KMS-11 (cell line): ENCODE results near the gene PCCA.

ENCODE experiments used
- H2AFZ ChIP-seq: fragments of 200-600 bp; sonication (generic); 2 replicates; pipeline ENCODE4 v1.6.1; 2016; ENCODE audit warnings: antibody characterized with exemption, mixed run types, low read depth
- H3K27ac ChIP-seq: fragments of 200-600 bp; sonication (generic); 2 replicates; pipeline ENCODE4 v1.6.1; 2016; ENCODE audit warnings: mild to moderate bottlenecking, mixed run types
- H3K27me3 ChIP-seq: fragments of 200-600 bp; sonication (generic); 2 replicates; pipeline ENCODE4 v1.6.1; 2017; ENCODE audit warnings: mild to moderate bottlenecking, low read depth, mixed run types, moderate library complexity; ENCODE audit not compliant: insufficient read depth
- H3K36me3 ChIP-seq: fragments of 200-600 bp; sonication (generic); 2 replicates; pipeline ENCODE4 v1.6.1; 2017; ENCODE audit warnings: mild to moderate bottlenecking, mixed run types; ENCODE audit not compliant: insufficient read depth
- H3K4me1 ChIP-seq: fragments of 200-600 bp; sonication (generic); 2 replicates; pipeline ENCODE4 v1.6.1; 2016; ENCODE audit warnings: mild to moderate bottlenecking, low read depth, mixed run types; ENCODE audit not compliant: poor library complexity, severe bottlenecking
- H3K4me2 ChIP-seq: fragments of 200-600 bp; sonication (generic); 2 replicates; pipeline ENCODE4 v1.7.0; 2016; ENCODE audit warnings: mild to moderate bottlenecking, mixed run types
- H3K4me3 ChIP-seq: fragments of 200-600 bp; sonication (generic); IDR thresholded peaks from 2 replicates; pipeline ENCODE4 v1.6.1; 2017; ENCODE audit warnings: low read depth, low read length, mixed read lengths; ENCODE audit not compliant: insufficient read depth
- H3K79me2 ChIP-seq: fragments of 200-600 bp; sonication (generic); 2 replicates; pipeline ENCODE4 v1.6.1; 2016; ENCODE audit warnings: low read depth, mixed run types; ENCODE audit not compliant: insufficient read depth
- H3K9ac ChIP-seq: fragments of 200-600 bp; sonication (generic); 2 replicates; pipeline ENCODE4 v1.6.1; 2016; ENCODE audit warnings: mild to moderate bottlenecking, mixed run types
- H4K20me1 ChIP-seq: fragments of 200-600 bp; sonication (generic); 2 replicates; pipeline ENCODE4 v1.6.1; 2016; ENCODE audit warnings: mild to moderate bottlenecking, mixed run types; ENCODE audit not compliant: insufficient read depth
- TF ChIP-seq, protein P1 (sequence below): fragments of 200-600 bp; sonication (generic); conservative IDR thresholded peaks from 2 replicates; pipeline ENCODE4 v1.6.1; 2017; ENCODE audit warnings: low read depth, mild to moderate bottlenecking, antibody characterized with exemption, low read length, moderate library complexity, mixed read lengths

The PCCA gene

DNA sequence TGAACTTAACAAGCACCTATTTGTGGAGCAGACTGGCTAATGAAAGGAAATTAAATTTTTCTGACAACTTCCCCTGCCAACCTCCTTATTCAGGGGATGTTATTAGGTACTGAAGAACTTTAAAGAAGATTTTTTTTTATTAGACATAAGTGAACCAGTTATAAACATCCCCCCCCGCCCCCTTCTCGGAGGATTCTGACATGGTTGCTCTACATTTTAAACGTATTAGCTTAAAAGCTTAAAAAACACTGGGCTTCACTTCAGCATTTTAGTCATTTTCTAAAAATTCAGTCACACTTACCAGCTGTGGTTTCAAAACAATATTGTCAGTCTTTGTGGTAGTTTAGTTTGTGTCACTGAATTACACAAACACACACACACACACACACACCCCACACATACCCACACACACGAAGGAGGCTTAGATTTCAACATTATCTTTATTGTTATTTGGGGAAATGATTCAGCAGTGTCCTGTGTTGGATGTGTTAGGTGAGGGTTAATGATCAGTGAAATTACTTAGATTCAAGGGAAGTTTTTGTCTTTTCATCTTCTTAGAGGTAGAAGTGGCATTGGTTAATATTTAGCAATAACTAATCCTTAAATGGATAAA is 145.7 kb downstream of the PCCA start:
- H3K4me2 ChIP-seq = no peak overlapping the region
- H3K4me1 ChIP-seq = peaks cover 4% of the 10 kb centered on the region
- no peak overlapping the region for H2AFZ ChIP-seq

DNA sequence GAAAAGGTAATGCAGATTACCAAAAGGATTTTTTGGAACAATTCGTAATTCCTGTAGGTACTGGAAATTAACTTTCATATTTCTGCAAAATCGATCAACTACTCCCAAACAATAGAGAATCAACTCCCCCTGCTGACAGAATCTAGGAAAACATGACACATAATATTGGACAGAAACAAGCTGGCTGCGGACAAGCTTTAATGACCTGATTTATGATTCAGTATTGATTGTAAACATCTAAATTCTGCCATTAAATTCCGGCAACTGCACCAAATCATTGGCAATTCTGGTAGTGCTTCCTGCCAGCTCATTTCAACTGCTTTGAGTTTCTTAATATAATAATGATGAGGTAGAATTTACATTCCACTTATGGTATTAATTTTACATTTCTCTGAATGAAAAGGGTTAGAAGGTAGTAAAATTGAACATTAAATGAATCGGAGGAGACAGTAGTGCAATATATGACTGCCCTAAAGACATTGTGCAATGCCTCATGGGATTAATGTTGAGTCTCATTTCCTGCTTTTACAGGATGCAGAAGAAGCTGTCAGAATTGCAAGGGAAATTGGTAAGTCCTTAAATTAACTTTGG is 146.5 kb downstream of the PCCA start:
- H3K27ac ChIP-seq = no peak overlapping the region
- no peaks in the 10 kb centered on the region for H3K79me2 ChIP-seq
- H3K27me3 ChIP-seq = no peaks in the 10 kb centered on the region
- H3K36me3 ChIP-seq = no peaks in the 10 kb centered on the region
- H3K9ac ChIP-seq = no peak overlapping the region
- H3K4me3 ChIP-seq = no peak overlapping the region
- H4K20me1 ChIP-seq = no peaks in the 10 kb centered on the region
- no peak overlapping the region for H2AFZ ChIP-seq
- H3K4me2 ChIP-seq = no peak overlapping the region
- TF ChIP-seq, protein P1, sequence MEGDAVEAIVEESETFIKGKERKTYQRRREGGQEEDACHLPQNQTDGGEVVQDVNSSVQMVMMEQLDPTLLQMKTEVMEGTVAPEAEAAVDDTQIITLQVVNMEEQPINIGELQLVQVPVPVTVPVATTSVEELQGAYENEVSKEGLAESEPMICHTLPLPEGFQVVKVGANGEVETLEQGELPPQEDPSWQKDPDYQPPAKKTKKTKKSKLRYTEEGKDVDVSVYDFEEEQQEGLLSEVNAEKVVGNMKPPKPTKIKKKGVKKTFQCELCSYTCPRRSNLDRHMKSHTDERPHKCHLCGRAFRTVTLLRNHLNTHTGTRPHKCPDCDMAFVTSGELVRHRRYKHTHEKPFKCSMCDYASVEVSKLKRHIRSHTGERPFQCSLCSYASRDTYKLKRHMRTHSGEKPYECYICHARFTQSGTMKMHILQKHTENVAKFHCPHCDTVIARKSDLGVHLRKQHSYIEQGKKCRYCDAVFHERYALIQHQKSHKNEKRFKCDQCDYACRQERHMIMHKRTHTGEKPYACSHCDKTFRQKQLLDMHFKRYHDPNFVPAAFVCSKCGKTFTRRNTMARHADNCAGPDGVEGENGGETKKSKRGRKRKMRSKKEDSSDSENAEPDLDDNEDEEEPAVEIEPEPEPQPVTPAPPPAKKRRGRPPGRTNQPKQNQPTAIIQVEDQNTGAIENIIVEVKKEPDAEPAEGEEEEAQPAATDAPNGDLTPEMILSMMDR = peak; percentile 59
- peaks cover 4% of the 10 kb centered on the region for H3K4me1 ChIP-seq

More for the DNA sequence above, 145.7 kb downstream of the PCCA start:
- Histone ChIP-seq H3K36me3 (no peaks in the 10 kb centered on the region), H3K27me3 (no peaks in the 10 kb centered on the region), H3K9ac (no peak overlapping the region), H3K27ac (no peak overlapping the region), H4K20me1 (no peaks in the 10 kb centered on the region), H3K4me3 (no peak overlapping the region), H3K79me2 (no peaks in the 10 kb centered on the region)
- TF ChIP-seq, protein P1 = no peak

DNA sequence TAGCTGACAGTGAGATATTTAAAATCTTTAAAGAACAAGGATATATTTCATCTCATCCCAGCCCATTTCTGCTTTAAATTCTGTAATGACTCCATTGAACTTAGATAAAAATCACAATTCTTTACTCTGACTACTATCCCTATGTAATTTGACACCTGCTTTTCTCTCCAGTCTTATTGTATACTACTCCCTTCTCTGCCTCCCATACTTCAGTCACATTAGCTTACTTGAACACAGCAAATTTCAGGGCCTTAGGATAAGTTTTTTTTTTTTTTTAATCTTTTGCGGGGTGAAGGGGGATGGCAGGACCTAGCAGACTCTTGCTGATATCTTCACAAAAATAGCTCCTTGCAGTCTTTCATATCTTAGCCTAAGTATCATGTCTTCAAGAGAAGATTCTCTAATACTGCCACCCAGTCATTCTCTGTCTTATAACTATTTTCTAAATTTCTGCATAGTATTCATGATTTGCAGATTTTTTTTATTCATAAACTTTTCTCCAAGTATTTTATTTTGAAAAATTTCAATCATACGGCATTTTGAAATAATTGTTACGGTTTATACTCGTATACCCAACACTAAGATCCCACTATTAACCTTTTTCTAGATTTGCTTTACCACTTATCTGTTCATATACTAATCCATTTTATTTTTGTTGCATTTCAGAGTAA is 151.4 kb downstream of the PCCA start:
- Histone ChIP-seq H3K27ac (no peak overlapping the region), H3K4me3 (no peak overlapping the region)

DNA sequence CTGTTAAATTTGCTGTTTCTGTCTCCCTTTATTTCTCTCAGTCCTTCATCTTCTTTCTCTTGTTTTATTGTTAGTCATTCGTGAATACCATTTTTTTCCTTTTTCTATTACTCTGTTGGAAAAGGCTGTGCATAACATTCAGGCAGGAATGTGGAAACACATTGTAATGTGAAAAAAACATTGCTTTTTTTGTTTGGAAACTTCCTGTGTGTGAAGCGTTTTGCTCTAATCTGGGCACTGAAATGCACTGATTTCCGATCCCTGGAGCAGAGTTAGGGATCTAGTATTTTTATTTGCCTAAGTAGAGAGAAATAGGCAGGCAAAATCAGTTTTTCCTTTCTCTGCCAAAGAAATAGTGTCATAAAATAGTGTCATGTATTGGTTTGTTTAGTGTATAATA is 155.5 kb downstream of the PCCA start:
- TF ChIP-seq, protein P1 = no peak
- Histone ChIP-seq H3K36me3 (no peaks in the 10 kb centered on the region), H3K4me2 (no peak overlapping the region), H3K27me3 (no peaks in the 10 kb centered on the region), H2AFZ (no peak overlapping the region), H3K27ac (no peak overlapping the region), H3K4me3 (no peak overlapping the region), H3K79me2 (no peaks in the 10 kb centered on the region), H3K9ac (no peak overlapping the region), H4K20me1 (no peaks in the 10 kb centered on the region), H3K4me1 (no peaks in the 10 kb centered on the region)

More for the DNA sequence above, 151.4 kb downstream of the PCCA start:
- TF ChIP-seq, protein P1 = no peak
- H3K36me3 ChIP-seq = no peaks in the 10 kb centered on the region
- H3K9ac ChIP-seq = no peak overlapping the region
- no peaks in the 10 kb centered on the region for H3K4me1 ChIP-seq
- H3K27me3 ChIP-seq = no peaks in the 10 kb centered on the region
- H3K4me2 ChIP-seq = no peak overlapping the region
- no peaks in the 10 kb centered on the region for H3K79me2 ChIP-seq
- no peaks in the 10 kb centered on the region for H4K20me1 ChIP-seq
- no peak overlapping the region for H2AFZ ChIP-seq
